HG03342 (cell line): ENCODE measurements around the gene NT5C1B.

Experiments
- ATAC-seq: cut with Tn5 transposase; IDR thresholded peaks from one replicate; pipeline ENCODE4 v1.9.1; 2021; ENCODE audit warnings: mild to moderate bottlenecking, moderate library complexity; ENCODE audit not compliant: unreplicated experiment

The NT5C1B gene

GRCh38 chr2:18552351-18553077, 36.9 kb downstream of the NT5C1B start:
- ATAC-seq, result no peak

- ATAC-seq, result no peak
Measured at GRCh38 chr2:18551623-18552022, 37.7 kb downstream of the NT5C1B start.

- ATAC-seq, result no peak
Measured at GRCh38 chr2:18551169-18551568, 38.2 kb downstream of the NT5C1B start.

- ATAC-seq, result no peak
Measured at GRCh38 chr2:18550433-18550832, 38.9 kb downstream of the NT5C1B start.

- no peak for ATAC-seq
Measured at GRCh38 chr2:18549083-18549482, 40.3 kb downstream of the NT5C1B start.

GRCh38 chr2:18548621-18549020, 40.7 kb downstream of the NT5C1B start:
- ATAC-seq, result no peak

GRCh38 chr2:18546567-18546966, 42.8 kb downstream of the NT5C1B start:
- ATAC-seq, result peak; percentile 70

- ATAC-seq, result no peak
Measured at GRCh38 chr2:18545384-18545783, 44.0 kb downstream of the NT5C1B start.

- no peak for ATAC-seq
Measured at GRCh38 chr2:18544171-18544570, 45.2 kb downstream of the NT5C1B start.

- ATAC-seq, result peak; percentile 66
Measured at GRCh38 chr2:18540872-18541271, 48.5 kb downstream of the NT5C1B start.

- ATAC-seq, result no peak
Measured at GRCh38 chr2:18536697-18537096, 52.7 kb downstream of the NT5C1B start.

GRCh38 chr2:18536100-18536499, 53.3 kb downstream of the NT5C1B start:
- ATAC-seq, result no peak

GRCh38 chr2:18531194-18531593, 58.2 kb downstream of the NT5C1B start:
- ATAC-seq, result no peak

GRCh38 chr2:18527822-18528221, 61.5 kb downstream of the NT5C1B start:
- ATAC-seq, result no peak

- no peak for ATAC-seq
Measured at GRCh38 chr2:18527326-18527725, 62.0 kb downstream of the NT5C1B start.

- no peak for ATAC-seq
Measured at GRCh38 chr2:18526429-18526828, 62.9 kb downstream of the NT5C1B start.

- ATAC-seq, result no peak
Measured at GRCh38 chr2:18525852-18526251, 63.5 kb downstream of the NT5C1B start.

GRCh38 chr2:18525236-18525635, 64.1 kb downstream of the NT5C1B start:
- no peak for ATAC-seq

GRCh38 chr2:18522484-18523146, 66.8 kb downstream of the NT5C1B start:
- no peak for ATAC-seq

GRCh38 chr2:18520451-18521425, 68.6 kb downstream of the NT5C1B start:
- peak; percentile 86 for ATAC-seq

- ATAC-seq, result no peak
Measured at GRCh38 chr2:18519914-18520450, 69.4 kb downstream of the NT5C1B start.
